Muscle of back (tissue), 11 donors: ENCODE data around the gene TMX4. TPM values are rescaled to one million over a fixed set of nuclear protein-coding genes. Genes with fewer than 3 reads are reported as not detected.
A peak's percentile ranks its signal among the peaks of the same experiment; 100 is the strongest.

ENCODE experiments used
- DNase-seq, 3 donors: peaks; one replicate each; pipeline versions ENCODE4 v3.0.0 to v3.0.0-alpha.2; 2013
- polyA plus RNA-seq, 10 donors: library from polyadenylated mRNA; unstranded; fragments of 120-200 nt; gene quantifications; one replicate each; pipeline ENCODE4 v1.2.1, GENCODE V29; 2013; ENCODE audit not compliant: insufficient read length in 10 of 10

Gene TMX4
- polyA plus RNA-seq, 10 donors: 17.2 to 24.6 (median 21.7) TPM

DNA sequence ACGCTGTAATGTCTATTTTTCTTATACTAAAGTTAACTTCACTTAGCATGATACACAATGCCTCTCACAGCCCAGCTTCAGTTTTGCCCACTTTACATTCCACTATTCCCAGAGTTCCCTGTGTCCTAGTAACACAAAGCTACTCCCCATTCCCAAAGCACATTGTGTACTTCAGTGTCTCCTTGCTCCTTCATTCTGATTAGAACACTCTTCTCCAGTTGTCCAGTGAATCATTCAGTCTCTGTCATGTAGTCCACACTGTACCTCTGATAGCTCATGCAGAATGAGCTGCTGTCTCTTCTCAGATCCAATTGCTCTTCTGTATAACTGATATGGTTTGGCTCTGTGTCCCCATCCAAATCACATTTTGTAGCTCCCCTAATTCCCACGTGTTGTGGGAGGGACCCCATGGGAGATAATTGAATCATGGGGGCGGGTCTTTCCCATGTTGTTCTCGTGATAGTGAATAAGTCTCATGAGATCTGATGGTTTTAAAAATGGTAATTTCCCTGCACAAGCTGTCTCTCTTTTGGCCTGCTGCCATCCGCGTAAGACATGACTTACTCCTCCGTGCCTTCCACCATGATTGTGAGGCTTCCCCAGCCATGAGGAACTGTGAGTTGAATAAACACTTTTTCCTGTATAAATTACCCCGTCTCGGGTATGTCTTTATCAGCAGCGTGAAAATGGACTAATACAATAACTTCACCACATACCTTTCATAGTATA, 2.1 kb upstream of the TMX4 start:
- DNase-seq: no peak

DNA sequence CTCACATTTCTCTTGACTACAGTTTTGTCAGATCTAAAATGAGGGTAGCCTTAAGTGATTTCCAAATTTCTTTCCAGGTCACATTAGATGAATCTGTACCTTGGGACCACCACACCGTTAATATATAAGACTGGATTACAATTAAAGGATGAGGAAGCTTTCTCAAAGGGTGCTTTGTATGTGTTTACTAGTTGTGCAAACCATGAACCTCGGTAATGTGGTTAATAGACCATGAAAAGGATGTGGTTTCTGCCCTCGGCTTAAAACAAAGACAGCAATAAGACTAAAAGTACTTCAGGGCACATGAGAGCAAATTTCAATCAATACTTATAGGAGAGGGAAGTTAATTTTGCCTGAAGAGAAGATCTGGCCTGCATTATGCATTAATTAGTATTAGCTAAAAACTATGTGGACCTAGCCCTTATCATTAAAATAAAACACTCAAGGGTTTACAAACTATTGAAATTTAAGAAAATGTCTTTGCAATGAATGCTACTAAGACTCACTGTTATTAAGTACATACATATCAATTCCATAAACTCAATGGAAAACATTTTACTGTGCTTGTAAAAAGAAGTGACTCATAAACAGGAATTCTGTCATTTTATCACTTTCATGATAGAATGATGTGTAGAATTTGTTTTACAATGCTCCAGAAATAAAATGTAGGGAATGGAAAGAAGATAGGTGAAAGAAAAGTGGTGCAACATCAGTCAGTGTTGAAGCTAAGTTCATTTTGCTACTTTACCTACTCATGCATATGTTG, 936 bp upstream of the TMX4 start:
- no peak for DNase-seq

- DNase-seq: no peak
Measured at GRCh38 chr20:8019998-8020247, 362 bp upstream of the TMX4 start.

DNA sequence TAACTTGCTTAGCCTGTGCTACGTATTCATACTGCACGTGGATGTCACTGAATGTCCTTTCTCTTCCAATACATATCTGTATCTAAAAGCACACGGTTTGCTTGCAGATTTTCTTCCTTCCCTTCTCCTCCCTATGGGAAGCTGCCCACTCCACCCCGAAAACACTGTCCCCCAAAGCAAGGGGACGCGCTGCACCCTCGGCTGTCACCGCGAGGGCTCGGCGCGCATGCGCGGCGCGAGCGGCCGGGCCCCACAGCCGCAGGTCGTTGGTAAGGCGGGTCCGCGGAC, 659 bp downstream of the TMX4 start:
- DNase-seq: peak in 1 of 3 donors; percentile 59

DNA sequence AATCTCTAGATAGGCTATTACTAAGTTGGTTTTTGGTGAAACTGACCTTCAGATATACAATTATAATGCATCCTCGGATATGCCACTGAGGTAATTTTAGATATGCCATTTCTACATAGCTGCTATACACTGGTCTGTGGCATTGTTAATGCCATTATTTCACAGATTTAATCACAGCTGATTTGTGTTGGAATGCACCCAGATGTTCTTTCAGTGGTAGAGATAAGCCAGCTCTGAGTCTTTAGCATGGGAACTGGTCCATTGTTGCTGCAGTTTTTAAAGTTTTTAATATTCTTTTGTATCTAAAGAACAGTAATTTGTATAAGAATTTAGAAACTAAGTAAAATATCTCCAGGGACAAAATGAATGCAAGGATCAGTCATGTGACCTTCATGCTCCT, 6.8 kb downstream of the TMX4 start:
- DNase-seq: peak in 1 of 3 donors; percentile 3

DNA sequence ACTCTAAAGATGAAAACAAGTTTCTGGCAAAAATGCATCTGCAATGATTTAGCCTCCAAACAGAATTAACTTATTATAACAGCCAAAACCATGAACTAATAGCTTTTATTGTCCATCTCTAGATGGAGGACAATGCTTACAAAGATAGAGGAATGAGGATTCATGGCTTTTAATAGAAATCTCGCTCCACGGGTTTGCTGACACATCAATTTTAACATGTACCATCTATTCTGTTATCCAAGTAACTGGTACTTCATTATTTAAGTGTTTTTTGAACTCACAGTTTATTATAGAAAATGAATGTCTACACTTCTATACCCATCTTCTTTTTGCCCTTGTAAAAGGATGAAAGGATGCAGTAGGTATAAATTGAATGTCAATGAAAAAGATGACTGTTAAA, 10.8 kb downstream of the TMX4 start:
- no peak for DNase-seq

- no peak for DNase-seq
Measured at GRCh38 chr20:8007490-8007889, 12.1 kb downstream of the TMX4 start.

GRCh38 chr20:8005575-8006366, 13.8 kb downstream of the TMX4 start:
- no peak for DNase-seq

- no peak for DNase-seq
Measured at GRCh38 chr20:8005033-8005432, 14.5 kb downstream of the TMX4 start.

- no peak for DNase-seq
Measured at GRCh38 chr20:8002056-8002455, 17.5 kb downstream of the TMX4 start.

DNA sequence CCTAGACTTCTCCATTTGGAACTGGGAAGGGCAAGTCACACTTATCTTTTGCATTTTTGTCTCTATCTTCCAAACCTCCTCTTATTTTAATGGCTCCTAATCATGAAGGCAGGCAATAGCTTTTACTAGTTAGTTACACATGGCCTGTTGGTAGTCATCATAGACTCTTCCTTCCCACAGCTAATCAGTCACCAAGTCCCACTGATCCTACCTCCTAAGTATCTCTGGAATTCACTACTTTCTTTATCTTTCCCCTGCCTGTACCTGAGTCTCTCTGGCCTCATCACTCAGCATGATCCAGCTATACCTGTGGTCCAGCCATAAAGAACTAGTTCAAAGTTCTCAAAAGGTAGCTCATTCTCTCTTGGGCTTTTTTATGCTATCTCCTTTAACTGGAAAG, 18.8 kb downstream of the TMX4 start:
- no peak for DNase-seq

GRCh38 chr20:7996898-7997297, 22.7 kb downstream of the TMX4 start:
- no peak for DNase-seq

DNA sequence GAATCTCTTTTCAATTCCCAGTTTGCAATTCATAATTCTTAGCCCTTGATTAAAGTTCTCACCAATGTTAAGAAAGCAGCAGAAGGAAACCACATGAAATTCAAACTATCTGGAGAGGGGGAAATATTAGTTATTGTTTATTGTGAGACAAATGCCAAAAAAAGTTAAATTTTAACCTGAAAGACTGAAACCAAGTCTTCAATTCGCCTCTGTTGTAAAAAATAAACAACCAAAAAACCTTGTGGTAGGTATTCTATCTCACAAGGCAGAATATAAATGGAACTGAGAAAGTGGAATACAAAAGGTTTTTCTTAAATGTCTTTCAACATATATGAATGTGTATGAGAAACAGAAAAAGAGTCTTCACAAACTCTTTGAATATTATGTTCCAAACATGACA, 24.8 kb downstream of the TMX4 start:
- DNase-seq: no peak

DNA sequence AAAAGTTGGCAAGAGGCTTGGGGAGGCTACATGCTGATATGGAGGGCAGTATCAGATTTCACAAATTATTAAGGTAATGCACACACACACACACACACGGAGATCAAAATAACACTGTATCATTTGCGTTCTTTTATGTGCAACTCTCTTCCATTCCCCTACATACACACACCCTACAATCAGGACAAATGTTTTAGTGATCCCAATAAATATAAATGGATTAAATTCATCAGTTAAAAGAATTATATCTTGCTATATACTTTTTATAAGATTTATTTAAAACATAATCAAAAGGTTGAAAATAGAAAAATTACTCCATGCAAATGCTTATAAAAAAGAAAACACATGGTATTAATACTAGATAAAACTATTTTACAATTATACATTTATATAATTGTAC, 25.9 kb downstream of the TMX4 start:
- no peak for DNase-seq

DNA sequence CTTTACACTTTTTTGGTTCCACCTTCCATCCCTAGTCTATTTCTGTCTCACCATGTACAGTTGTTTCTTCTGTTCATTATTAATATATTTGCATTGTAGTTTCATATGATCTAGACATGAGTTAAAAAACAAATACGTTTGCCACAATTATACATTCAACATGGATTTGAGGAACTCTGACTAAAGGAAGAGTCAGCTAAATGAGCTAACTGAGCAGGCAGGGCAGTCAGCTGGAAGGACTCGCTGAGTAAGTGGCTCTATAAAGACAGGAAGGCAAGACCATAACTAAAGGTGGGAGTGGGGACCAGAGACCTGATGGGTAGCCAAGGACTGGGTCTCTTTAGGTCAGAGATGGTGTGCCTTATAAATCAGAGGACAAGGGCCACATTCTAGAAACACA, 26.3 kb downstream of the TMX4 start:
- no peak for DNase-seq

- DNase-seq: no peak
Measured at GRCh38 chr20:7990385-7990784, 29.2 kb downstream of the TMX4 start.

DNA sequence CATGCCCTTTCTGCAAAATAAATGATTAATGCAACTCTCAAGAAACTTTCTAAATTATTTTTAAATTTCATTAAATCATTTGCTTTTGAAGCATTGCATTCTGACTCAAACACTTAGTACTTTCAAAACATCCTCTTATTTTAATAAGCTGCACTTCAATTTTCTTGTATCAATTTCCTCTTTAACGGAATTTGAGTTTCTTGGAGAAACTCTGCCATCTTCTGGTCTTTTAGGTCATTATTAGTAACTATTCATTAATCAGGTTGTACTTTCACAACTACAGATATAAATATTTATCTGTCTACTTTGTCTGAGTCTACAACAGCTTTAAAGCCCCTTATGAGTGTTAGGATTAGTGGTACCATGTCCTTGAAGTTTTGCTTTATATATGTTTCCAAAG, 30.2 kb downstream of the TMX4 start:
- no peak for DNase-seq

- DNase-seq: no peak
Measured at GRCh38 chr20:7985916-7986315, 33.6 kb downstream of the TMX4 start.

DNA sequence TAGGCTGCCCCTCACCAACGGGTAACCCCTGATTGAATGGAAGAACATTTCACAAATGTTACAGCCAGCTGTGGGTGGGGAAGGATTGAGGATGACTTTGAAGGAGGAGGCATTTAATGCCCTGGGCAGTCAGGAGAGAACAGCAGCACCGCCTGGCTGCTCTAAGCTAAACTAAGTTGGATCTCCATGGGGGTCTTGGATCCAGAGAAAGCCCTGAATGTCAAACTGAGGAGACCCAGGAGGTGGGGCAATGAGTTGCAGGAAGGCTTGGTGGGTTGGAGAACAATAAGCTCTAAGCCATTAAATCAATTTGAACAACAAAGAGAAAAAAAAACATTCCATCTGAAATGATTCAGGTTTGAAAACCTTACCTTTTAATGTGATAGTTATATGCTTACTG, 35.4 kb downstream of the TMX4 start:
- no peak for DNase-seq

DNA sequence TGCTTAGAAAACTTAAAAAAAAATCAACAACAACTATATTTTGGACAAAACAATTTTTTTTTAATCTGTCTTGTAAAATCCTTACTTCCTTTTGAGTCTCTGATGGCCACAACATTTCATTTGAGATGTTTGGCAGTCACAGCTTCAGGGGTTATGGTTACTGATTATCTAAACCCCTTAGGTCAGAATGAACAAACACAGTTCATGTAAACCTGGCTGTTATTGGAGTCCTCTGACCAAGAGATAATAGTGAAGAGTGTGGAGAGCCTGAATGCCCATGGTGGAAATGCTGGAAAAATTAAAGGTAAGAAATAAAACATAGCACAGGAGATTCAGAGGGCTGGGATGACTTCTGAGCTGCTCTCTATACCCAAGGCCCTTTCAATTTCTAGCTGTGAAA, 38.2 kb downstream of the TMX4 start:
- no peak for DNase-seq

- DNase-seq: peak in 1 of 3 donors; percentile 18
Measured at GRCh38 chr20:7980332-7981046, 39.1 kb downstream of the TMX4 start.

DNA sequence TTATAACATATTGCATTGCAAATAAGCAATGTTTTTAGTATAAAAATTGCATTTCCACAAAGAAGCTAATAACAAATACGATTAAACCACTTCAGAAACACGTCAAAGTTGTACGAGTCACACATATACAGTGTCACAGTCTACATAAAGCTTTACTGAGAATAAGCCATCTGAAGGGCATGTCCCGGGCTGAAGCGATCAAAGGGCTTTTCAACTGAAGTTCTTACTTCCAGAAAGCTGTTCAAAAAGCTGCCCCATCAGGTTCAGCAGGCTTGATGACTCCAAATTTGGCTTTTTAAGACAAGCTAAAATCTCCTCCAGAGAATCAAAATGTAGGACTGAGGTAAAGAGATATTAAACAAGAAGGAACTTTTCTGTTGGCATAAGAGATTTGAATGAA, 41.9 kb downstream of the TMX4 start:
- no peak for DNase-seq
